Measurements from ENCODE around the gene MOV10. TPM values are rescaled to one million over a fixed set of nuclear protein-coding genes. Genes with fewer than 3 reads are reported as not detected.

Gene MOV10
- total RNA-seq, 2 donors from 2014 or later = 26.2 to 29.3 TPM

DNA sequence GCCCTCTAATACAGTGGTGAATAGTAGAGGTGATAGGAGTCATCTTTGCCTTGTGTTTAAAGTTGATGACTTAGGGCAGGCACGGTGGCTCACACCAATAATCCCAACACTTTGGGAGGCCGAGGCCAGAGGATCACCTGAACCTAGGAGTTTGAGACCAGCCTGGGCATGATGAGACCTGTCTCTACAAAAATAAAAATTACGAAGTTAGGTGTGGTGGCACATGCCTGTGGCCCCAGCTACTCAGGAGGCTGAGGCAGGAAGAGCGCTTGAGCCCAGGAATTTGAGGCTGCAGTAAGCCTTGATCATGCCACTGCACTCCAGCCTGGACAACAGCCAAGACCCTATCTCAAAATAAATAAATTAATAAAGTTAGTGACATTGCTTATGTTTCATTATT, 28.2 kb upstream of the MOV10 start:
- H3K4me1 ChIP-seq = peaks cover 4% of the 10 kb centered on the region
- intact Hi-C loops (cut with DNase I) = no loop called here
- no peak for TF ChIP-seq POLR2A (IDR thresholded peaks at IDR 0.05)
- TF ChIP-seq, protein P1, sequence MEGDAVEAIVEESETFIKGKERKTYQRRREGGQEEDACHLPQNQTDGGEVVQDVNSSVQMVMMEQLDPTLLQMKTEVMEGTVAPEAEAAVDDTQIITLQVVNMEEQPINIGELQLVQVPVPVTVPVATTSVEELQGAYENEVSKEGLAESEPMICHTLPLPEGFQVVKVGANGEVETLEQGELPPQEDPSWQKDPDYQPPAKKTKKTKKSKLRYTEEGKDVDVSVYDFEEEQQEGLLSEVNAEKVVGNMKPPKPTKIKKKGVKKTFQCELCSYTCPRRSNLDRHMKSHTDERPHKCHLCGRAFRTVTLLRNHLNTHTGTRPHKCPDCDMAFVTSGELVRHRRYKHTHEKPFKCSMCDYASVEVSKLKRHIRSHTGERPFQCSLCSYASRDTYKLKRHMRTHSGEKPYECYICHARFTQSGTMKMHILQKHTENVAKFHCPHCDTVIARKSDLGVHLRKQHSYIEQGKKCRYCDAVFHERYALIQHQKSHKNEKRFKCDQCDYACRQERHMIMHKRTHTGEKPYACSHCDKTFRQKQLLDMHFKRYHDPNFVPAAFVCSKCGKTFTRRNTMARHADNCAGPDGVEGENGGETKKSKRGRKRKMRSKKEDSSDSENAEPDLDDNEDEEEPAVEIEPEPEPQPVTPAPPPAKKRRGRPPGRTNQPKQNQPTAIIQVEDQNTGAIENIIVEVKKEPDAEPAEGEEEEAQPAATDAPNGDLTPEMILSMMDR (IDR thresholded peaks at IDR 0.05) = no peak
- DNase-seq (peak in 1 of 4 donors; percentile 15), ATAC-seq (no peak)
- H3K4me3 ChIP-seq = no peak overlapping the region
- WGBS, 2 donors = 89 to 95% methylated on average over 4 of the region's 4 CpGs
- H3K27me3 ChIP-seq = no peaks in the 10 kb centered on the region
- H3K27ac ChIP-seq = no peak overlapping the region
- H3K9me3 ChIP-seq = no peaks in the 10 kb centered on the region
- peaks cover 0 to 3% of the 10 kb centered on the region in 2 donors for H3K36me3 ChIP-seq (replicated peaks in 1 of 2; ENCODE audit: insufficient read depth in 1 of 2, low read depth in 2 of 2)

DNA sequence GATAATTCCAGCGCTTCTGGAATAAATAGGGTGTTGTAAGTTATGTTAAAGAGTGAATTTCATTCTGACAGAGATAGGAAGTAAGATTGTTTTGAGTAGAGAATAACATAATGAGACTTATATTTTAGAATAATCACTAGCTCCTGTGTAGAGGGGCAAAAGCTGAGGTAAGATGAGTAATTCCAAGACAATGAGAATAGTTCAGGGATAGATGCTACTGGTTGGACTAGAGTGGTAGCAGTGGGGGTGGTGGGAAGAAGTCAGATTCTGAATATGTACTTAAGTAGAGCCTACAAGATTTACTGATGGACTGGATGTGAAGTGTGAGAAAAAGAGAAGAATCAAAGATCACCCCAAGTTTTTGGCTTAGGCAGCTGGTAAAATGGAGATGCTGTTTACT, 23.3 kb upstream of the MOV10 start:
- Histone ChIP-seq H3K27me3 (no peaks in the 10 kb centered on the region), H3K36me3 (replicated peaks in 1 of 2; ENCODE audit: insufficient read depth in 1 of 2, low read depth in 2 of 2) (peaks cover 0 to 14% of the 10 kb centered on the region in 2 donors), H3K9me3 (no peaks in the 10 kb centered on the region), H3K27ac (no peak overlapping the region), H3K4me1 (peaks cover 1% of the 10 kb centered on the region), H3K4me3 (no peak overlapping the region)
- no peak for ATAC-seq
- intact Hi-C loops (cut with DNase I) = no loop called here
- TF ChIP-seq, protein P1 (IDR thresholded peaks at IDR 0.05) = no peak
- no peak for TF ChIP-seq POLR2A (IDR thresholded peaks at IDR 0.05)
- DNase-seq = no peak
- 100% methylated on average over 1 of the region's 1 CpG for WGBS, 2 donors

GRCh38 chr1:112665857-112666256, 8.6 kb upstream of the MOV10 start:
- no peaks in the 10 kb centered on the region for H3K4me1 ChIP-seq
- 89 to 90% methylated on average over 3 of the region's 3 CpGs for WGBS, 2 donors
- ATAC-seq (no peak), DNase-seq (no peak)
- intact Hi-C loops (cut with DNase I) = no loop called here
- peaks cover 0 to 34% of the 10 kb centered on the region in 2 donors for H3K36me3 ChIP-seq (replicated peaks in 1 of 2; ENCODE audit: insufficient read depth in 1 of 2, low read depth in 2 of 2)
- TF ChIP-seq, protein P1 (IDR thresholded peaks at IDR 0.05) = no peak
- TF ChIP-seq POLR2A (IDR thresholded peaks at IDR 0.05) = no peak
- H3K27me3 ChIP-seq = no peaks in the 10 kb centered on the region
- no peak overlapping the region for H3K4me3 ChIP-seq
- no peak overlapping the region for H3K27ac ChIP-seq
- no peaks in the 10 kb centered on the region for H3K9me3 ChIP-seq

DNA sequence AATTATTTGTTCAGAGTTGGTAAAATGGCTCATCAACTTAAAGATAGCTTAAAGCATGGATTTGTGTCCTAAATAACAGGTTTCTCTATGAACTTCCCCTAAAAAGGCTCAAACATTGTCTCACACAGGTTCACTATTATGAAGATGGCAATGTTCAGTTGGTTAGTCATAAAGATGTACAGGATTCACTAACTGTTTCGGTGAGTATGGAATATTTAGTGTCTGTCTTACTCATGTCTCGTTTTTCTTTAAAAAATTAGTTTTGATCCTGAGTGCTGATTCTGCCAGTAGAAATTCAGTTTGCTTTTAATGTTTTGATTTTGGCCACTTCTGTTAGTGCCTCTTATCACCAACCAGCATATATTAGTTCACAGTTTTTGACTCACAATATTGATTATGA, 7.5 kb upstream of the MOV10 start:
- Histone ChIP-seq H3K27ac (no peak overlapping the region), H3K9me3 (no peaks in the 10 kb centered on the region), H3K4me1 (no peaks in the 10 kb centered on the region), H3K36me3 (replicated peaks in 1 of 2; ENCODE audit: insufficient read depth in 1 of 2, low read depth in 2 of 2) (peaks cover 0 to 27% of the 10 kb centered on the region in 2 donors), H3K27me3 (no peaks in the 10 kb centered on the region), H3K4me3 (no peak overlapping the region)
- TF ChIP-seq, protein P1 (IDR thresholded peaks at IDR 0.05) = no peak
- no peak for TF ChIP-seq POLR2A (IDR thresholded peaks at IDR 0.05)
- intact Hi-C loops (cut with DNase I) = no loop called here
- DNase-seq (no peak), ATAC-seq (no peak)
- 89 to 92% methylated on average over 2 of the region's 2 CpGs for WGBS, 2 donors

GRCh38 chr1:112672009-112672408, 2.5 kb upstream of the MOV10 start:
- WGBS, 2 donors = 73 to 77% methylated on average over 2 of the region's 2 CpGs
- intact Hi-C loops (cut with DNase I) = no loop called here
- ATAC-seq = no peak
- TF ChIP-seq, protein P1 (IDR thresholded peaks at IDR 0.05) = no peak
- no peak for TF ChIP-seq POLR2A (IDR thresholded peaks at IDR 0.05)
- Histone ChIP-seq H3K4me3 (no peak overlapping the region), H3K36me3 (replicated peaks in 1 of 2; ENCODE audit: insufficient read depth in 1 of 2, low read depth in 2 of 2) (peaks cover 0 to 6% of the 10 kb centered on the region in 2 donors), H3K27me3 (no peaks in the 10 kb centered on the region), H3K27ac (no peak overlapping the region), H3K4me1 (peaks cover 27% of the 10 kb centered on the region), H3K9me3 (no peaks in the 10 kb centered on the region)
- DNase-seq = no peak
